ENCODE measurements around the gene KCNJ4.
A peak's percentile ranks its signal among the peaks of the same experiment; 100 is the strongest.

DNA sequence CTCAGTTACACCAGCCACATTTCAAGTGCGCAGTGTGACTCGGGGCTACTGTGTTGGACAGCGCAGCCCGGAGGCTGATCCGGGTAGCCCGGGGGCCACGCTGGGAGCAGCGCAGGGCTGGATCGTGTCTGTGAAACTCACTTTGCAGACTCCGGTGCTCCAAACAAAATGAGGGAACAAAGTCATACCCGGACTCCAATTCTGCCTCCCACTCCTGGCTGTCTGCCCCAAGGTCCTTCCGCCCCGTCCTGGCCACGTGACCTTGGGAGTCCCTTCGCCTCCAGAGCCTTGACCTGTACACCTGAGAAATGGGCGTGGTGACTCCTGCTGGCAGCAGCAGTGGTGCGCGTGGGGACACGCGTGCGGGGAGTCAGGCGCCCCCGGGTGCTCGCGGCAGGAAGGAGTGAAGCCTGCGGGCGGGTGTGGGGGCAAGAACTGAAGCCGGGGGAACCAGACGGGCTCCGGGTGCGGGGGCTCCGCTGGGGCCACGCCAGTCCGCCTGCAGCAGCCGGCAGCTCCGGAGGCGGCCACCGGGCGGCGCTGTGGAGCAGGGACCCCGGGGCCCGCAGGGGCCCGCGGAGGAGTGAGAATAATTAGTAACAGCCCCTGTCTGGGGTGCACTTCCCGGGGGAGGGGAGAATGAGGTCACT lies 42.4 kb downstream of the KCNJ4 start:
- no peak for TF ChIP-seq EHF (CRISPR knock-in tag; IDR thresholded peaks at IDR 0.05)
- TF ChIP-seq POLR2A (IDR thresholded peaks at IDR 0.05; ENCODE audit: low read length), result no peak
- TF ChIP-seq, protein P1, sequence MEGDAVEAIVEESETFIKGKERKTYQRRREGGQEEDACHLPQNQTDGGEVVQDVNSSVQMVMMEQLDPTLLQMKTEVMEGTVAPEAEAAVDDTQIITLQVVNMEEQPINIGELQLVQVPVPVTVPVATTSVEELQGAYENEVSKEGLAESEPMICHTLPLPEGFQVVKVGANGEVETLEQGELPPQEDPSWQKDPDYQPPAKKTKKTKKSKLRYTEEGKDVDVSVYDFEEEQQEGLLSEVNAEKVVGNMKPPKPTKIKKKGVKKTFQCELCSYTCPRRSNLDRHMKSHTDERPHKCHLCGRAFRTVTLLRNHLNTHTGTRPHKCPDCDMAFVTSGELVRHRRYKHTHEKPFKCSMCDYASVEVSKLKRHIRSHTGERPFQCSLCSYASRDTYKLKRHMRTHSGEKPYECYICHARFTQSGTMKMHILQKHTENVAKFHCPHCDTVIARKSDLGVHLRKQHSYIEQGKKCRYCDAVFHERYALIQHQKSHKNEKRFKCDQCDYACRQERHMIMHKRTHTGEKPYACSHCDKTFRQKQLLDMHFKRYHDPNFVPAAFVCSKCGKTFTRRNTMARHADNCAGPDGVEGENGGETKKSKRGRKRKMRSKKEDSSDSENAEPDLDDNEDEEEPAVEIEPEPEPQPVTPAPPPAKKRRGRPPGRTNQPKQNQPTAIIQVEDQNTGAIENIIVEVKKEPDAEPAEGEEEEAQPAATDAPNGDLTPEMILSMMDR (IDR thresholded peaks at IDR 0.05), result peak; percentile 58
- no peak for TF ChIP-seq JUN (IDR thresholded peaks at IDR 0.05)
- no peak for TF ChIP-seq ZFP36 (IDR thresholded peaks at IDR 0.05; ENCODE audit: borderline replicate concordance, partially characterized antibody)
- TF ChIP-seq, protein P2, sequence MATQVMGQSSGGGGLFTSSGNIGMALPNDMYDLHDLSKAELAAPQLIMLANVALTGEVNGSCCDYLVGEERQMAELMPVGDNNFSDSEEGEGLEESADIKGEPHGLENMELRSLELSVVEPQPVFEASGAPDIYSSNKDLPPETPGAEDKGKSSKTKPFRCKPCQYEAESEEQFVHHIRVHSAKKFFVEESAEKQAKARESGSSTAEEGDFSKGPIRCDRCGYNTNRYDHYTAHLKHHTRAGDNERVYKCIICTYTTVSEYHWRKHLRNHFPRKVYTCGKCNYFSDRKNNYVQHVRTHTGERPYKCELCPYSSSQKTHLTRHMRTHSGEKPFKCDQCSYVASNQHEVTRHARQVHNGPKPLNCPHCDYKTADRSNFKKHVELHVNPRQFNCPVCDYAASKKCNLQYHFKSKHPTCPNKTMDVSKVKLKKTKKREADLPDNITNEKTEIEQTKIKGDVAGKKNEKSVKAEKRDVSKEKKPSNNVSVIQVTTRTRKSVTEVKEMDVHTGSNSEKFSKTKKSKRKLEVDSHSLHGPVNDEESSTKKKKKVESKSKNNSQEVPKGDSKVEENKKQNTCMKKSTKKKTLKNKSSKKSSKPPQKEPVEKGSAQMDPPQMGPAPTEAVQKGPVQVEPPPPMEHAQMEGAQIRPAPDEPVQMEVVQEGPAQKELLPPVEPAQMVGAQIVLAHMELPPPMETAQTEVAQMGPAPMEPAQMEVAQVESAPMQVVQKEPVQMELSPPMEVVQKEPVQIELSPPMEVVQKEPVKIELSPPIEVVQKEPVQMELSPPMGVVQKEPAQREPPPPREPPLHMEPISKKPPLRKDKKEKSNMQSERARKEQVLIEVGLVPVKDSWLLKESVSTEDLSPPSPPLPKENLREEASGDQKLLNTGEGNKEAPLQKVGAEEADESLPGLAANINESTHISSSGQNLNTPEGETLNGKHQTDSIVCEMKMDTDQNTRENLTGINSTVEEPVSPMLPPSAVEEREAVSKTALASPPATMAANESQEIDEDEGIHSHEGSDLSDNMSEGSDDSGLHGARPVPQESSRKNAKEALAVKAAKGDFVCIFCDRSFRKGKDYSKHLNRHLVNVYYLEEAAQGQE (IDR thresholded peaks at IDR 0.05), result no peak
- TF ChIP-seq MAZ (IDR thresholded peaks at IDR 0.05; ENCODE audit: borderline replicate concordance, low read depth, low read length), result no peak
- TF ChIP-seq, protein P3, sequence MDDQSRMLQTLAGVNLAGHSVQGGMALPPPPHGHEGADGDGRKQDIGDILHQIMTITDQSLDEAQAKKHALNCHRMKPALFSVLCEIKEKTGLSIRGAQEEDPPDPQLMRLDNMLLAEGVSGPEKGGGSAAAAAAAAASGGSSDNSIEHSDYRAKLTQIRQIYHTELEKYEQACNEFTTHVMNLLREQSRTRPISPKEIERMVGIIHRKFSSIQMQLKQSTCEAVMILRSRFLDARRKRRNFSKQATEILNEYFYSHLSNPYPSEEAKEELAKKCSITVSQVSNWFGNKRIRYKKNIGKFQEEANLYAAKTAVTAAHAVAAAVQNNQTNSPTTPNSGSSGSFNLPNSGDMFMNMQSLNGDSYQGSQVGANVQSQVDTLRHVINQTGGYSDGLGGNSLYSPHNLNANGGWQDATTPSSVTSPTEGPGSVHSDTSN (IDR thresholded peaks at IDR 0.05), result no peak
- TF ChIP-seq MYC (IDR thresholded peaks at IDR 0.05; ENCODE audit: borderline replicate concordance, low read length), result no peak
- TF ChIP-seq CBX8 (IDR thresholded peaks at IDR 0.05), result no peak
- peak; percentile 43; the same call in 2 of the 3 replicates for TF ChIP-seq SMC3 (IDR thresholded peaks at IDR 0.05)
- TF ChIP-seq JUNB (IDR thresholded peaks at IDR 0.05), result no peak
- TF ChIP-seq EP300 (IDR thresholded peaks at IDR 0.05), result no peak
- TF ChIP-seq, protein P4, sequence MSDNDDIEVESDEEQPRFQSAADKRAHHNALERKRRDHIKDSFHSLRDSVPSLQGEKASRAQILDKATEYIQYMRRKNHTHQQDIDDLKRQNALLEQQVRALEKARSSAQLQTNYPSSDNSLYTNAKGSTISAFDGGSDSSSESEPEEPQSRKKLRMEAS (IDR thresholded peaks at IDR 0.05), result no peak

Measured in A549 (cell line).